GM23248 (cell line): ENCODE measurements around the gene IQSEC3.
"Not testable (repeated sequence)": the region's sequence is repeated elsewhere in the genome, so short reads cannot be mapped to it uniquely, and the experiment has no call there.

Source experiments
- EZH2 ChIP-seq: fragments of 200-600 bp; sonication (generic); IDR thresholded peaks from 2 replicates; pipeline ENCODE4 v1.6.1; 2018; ENCODE audit warnings: antibody characterized with exemption, mild to moderate bottlenecking; ENCODE audit not compliant: insufficient read depth, poor library complexity, severe bottlenecking
- EZH2phosphoT487 ChIP-seq: fragments of 200-600 bp; sonication (generic); IDR thresholded peaks from 2 replicates; pipeline ENCODE4 v1.6.1; 2018; ENCODE audit warnings: antibody characterized with exemption, moderate library complexity, mild to moderate bottlenecking, low read depth; ENCODE audit not compliant: insufficient read depth

DNA sequence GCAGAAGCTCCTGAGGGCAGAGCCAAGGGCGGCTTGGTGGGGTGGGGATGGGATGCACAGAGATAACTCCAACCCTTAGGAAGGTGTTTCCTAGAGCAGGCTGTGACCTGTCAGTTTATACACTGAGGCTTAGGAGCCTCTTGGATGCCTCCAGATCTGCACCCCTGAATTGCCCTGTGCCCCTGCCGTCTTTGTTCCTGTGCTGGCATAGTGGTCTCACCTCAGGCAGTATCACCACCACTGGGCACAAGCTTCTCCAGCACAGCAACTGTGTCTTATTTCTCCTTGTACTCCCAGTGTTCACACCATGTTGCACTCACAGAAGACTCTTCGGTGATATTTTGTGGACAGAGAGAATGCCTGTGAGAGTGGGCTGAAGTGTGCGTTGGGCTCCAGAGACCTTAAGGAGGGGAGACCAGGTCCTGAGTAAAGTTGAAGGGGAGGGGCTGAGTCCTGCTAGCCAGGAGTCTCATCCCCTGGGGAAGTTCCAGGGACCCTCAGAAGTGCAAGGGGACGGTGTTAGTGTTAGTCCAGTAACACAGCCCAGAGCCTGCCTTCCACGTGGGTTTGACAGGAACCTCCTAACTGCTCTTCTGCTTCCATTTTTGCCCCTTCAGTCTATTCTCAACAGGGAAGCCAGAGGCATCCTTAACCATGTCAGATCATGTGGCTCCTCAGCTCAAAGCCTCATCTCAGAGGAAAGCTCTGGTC is 26.9 kb upstream of the IQSEC3 start:
- not testable (repeated sequence) for TF ChIP-seq EZH2, EZH2phosphoT487
